ENCODE measurements around the gene FCN3.
"Not testable (repeated sequence)": the region's sequence is repeated elsewhere in the genome, so short reads cannot be mapped to it uniquely, and the experiment has no call there.

The FCN3 gene

DNA sequence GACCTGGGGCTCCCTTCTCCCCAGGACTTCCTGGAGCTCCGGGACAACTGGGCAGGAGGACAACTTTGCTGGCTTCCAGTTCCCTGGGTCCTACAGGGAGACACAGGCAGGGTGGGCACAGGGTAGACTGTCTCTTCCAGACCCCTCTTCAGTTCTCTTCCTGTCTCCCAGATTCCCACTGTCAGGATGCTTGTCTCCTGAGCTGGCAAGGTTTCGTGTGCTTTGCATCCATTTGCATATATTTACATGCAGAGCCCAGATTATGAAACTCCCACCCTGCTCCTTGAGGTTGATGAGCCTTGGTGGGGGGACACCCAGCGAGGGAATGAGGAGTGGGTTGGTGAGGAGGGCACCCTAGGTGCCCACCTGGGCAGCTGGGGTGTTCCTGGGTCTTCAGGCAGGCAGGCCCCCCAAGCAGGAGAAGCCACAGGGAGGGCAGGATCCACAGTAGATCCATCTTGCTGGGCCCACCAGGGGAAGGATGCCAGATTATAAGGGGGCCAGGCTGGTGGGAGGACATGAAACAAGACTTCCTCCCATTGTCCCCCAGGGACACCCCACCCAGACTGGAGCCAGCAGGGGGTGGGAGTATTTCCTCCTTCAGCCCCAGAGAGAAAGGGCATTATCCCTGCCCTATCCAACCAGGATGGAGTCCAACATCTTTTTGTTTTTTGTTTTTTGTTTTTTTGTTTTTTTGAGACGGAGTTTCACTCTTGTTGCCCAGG, at the start of gene FCN3:
Gene FCN3, minus strand, starts transcription at position 463 of the 725 bp plus-strand sequence. Its CDS starts 6 bp downstream, at position 457.
- no peak for DNase-seq

DNA sequence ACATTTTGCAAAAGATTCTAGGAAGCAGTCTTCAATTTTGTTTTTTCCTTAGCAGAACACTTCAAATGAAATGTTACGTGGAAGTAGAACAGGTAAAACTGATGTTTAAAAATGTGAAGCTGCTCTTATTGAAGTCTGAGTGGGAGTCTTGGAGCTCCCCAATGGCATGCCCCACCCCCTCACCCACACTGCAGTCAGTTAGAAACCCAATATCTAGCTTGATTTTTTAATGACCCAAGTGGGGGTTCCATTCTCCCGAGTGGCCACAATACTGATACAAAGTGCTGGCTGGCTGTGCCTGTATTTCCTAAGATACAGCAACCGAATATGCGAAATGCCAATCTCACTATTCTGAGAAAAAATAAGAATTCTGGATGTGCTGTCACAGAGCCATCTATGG, 49.1 kb upstream of the FCN3 start:
- DNase-seq: no peak

DNA sequence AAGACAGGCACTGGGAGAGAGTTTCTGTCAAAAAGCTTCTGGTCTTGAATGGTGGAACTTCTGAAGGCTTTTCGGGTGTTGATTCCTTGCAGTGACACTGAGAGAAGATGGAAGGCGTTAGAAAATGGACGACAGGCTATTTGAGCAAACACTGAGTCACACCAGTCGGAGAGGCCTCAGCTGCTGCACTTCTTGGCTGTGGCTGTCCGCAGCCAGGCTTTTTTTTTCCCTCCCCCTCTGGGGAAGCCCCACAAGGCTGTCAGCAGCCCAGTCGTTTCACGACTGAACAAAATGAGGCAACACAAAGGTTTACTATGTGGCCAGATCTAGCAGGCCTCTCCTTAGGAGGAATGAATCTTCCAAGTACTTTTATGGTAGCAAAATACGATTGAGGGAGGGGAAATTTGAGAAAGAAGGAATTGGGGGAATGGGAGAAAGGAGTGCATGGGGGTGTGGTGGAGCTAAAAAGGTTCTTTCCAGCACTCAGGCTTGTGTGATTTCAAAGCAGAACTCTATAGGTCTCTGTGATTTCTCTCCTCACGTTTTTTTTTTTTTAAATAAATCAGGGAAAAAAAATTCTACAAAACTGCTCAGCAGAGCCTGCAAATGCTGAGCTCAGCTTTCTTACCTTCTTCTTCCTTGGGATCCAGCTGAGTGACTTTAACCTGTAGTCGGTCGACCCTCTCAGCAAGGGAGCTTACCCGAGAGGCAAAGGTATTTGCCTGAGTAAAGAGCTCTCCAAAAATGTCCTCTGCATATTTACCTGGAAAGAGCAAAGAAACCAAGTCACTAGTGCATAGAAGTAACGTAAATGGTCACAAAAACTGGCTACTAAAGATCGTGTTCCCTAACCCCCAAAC, 43.9 kb upstream of the FCN3 start:
- peak; percentile 86 for DNase-seq

DNA sequence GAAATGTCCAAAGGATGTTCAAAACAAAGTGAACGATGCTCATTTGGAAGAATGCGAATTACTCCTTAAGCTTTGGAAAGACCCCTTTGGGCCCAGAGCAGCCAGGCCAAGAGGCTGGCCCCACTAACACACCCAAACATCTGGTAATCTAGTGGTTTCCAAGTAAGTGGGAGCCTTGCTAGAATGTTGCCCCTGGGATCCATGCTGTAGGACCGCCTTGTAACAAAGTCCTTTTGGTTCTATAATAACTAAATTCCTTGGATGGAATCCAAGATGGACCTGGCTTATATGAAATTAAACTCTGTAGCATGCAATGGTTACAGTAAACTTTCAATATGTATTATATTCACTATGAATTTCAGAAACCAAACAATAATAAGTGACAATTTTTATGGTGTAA, 43.1 kb upstream of the FCN3 start:
- no peak for DNase-seq

DNA sequence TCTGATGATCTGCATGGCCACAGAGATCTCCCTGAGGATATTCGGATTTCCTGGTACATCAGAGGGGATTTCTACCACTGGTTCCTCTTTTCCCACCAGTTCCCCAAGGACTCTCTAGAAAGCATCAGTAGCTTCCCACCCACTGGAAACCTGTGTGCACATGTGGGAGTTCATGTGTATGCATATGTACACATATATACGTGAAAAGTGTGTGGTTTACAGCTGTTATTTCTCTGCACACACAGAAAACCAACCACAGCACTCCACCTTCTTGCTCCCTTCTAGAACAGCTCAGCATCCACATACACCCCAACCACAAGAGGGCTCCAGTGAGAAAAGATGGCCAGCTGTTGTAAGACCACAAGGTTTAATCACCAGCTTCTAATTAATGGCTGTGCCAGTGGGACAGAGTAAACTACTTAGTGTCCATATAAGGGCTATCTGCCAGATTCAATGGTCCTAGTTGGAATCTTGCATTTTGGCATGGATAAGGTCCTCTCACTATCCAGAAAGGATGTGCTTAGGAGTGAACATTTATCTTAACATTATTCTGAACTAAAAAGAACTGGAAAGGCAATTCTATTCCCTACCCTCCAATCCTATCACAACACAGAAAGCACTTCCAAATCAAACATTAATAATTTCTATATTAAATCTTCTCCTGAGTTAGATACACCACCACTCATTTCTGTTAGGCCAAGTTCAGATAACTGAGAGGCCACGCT, 41.9 kb upstream of the FCN3 start:
- peak; percentile 42 for DNase-seq

DNA sequence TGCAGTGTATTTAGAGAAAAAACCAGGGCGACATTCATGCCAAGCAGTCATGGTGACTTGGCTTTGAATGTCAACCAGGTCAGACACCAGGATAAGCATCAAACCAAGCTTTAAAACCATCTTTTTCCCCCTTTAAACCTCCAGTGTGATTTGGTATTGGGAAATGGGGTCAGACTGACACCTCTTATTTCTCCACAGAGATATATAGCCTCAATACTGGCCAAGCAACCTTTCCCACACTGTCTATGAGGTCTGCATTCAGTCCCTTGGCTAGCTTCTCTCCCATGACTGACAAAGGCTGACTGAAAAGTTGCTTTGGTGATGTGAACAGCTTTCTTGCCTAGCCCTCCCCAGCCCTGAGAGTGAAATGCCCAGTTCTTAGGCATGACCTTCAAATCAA, 39.5 kb upstream of the FCN3 start:
- no peak for DNase-seq

DNA sequence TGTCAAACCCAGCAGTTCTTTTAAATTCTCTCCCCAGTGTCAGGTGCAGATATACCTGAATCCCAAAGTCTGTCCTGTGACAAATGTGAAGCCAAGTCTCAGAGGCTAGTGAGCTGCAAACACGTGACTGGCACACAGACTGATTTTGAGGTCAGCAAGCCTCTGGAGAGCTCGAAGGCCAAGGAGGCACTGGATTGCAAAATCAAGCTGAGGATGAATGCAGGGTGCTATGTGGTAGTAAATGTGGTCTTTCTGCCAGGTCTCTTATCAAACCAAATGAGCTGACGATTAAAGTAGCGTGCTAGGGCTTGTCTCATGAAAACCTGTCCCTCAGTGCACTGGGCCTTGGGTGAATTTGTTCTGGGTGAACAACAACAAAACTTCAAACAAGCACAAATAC, 38.4 kb upstream of the FCN3 start:
- DNase-seq: no peak

DNA sequence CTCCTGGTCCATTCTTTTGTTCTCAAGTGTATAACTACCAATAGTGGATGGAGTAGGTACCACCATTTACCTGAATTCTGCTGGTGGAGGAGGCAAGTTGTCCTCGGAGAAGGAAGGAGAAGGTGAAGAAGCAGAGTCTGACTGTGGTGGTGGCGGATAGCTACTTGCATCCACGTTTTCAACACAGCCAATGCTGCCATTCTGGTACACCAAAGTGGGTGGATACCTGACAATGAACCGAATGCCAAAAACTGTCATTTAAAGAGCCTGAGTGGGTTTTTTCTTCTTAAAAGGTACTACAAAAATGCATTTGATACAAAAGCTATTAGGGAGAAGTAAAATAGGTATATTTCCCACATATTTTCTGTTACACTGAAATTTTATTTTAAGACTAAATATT, 37.9 kb upstream of the FCN3 start:
- no peak for DNase-seq

DNA sequence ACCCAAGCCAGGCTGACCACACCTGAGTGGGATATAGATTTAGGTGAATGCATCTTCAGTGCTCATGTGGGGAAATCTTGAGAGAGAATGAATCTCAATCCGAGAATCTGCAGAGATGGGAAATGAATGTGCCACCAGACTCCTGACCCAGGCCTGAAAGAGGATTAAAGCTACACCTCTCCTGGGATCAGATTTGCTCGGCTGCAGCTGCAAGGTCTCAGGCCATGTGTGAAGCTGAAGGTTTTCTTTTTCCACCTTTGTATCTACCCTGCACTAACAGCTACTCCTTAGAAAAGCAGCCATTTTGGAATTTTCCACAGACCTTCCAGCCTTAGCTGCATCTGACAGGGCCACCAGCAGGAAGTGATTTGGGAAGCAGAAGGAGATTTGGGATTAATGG, 36.1 kb upstream of the FCN3 start:
- no peak for DNase-seq

DNA sequence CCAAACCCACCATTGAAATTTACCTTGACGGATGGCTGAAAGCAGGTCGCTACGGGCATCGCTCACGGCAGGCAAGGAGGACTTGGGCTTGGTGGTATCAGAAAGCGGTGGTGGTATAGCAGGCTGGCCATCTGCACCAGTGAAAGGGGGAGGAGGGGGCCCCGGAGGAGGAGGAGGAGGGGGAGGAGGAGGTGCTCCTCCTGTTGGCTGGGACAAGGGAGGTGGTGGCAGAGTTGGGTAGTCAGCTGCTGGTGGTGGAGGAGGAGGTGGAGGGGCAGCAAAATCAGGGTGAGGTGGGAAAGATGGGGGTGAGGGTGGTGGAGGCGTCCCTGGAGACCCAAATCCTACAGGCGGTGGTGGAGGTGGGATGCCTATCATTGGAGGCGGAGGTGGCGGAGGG, 35.0 kb upstream of the FCN3 start:
- DNase-seq: no peak

DNA sequence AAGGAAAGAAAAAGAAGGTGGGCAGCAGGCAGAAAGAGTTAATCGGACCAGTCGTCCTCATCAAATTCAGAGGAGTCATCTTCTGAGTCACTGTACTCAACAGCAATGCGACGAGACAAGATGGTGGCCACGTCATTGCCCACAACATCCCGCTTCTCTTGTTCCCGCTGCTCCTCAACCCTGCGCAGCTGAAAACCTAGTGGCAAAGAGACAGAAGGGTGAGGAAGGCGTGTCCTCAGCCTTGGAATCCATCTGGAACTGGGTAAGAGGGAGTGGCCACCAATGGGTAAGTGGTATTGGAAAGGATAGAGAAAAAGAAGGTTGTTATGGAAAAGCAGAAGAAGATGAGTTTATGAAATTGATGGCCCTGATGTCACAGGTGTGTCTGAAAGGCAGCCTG, 33.5 kb upstream of the FCN3 start:
- DNase-seq: no peak

DNA sequence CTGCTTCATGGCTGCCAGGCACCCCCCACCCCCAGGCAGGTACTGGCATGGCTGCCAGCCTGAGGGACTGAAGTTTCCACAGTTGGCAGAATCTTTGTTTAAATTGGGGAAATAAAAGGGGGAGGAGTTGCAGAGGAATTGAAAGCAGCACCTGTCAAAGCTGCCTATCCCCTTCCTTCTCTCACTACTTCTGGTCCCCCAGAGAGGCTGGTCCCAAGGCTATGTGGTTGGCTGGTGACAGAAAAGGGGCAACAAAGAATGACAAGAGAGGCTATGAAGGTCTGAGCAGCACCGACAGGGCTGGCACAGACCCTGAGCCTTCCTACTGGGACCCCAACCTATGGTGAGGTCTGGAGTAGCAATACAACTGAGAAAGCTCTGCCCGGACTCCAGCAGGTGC, 32.2 kb upstream of the FCN3 start:
- DNase-seq: not testable (repeated sequence)

DNA sequence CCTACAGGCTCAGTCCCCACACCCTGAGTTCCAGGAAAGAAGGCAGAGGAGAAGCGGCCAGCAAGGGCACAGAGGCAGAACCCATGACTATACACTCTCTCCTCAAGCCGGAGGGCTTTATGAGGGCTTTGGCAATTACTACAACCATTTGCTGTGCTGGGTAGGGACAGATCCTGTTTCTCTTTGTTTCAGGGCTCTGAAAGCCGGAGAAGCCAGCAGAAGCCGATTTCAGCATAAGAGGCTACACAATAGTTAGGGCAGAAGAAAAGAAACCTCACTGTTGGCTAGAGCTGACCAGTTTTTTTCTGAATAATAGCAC, 31.7 kb upstream of the FCN3 start:
- no peak for DNase-seq

DNA sequence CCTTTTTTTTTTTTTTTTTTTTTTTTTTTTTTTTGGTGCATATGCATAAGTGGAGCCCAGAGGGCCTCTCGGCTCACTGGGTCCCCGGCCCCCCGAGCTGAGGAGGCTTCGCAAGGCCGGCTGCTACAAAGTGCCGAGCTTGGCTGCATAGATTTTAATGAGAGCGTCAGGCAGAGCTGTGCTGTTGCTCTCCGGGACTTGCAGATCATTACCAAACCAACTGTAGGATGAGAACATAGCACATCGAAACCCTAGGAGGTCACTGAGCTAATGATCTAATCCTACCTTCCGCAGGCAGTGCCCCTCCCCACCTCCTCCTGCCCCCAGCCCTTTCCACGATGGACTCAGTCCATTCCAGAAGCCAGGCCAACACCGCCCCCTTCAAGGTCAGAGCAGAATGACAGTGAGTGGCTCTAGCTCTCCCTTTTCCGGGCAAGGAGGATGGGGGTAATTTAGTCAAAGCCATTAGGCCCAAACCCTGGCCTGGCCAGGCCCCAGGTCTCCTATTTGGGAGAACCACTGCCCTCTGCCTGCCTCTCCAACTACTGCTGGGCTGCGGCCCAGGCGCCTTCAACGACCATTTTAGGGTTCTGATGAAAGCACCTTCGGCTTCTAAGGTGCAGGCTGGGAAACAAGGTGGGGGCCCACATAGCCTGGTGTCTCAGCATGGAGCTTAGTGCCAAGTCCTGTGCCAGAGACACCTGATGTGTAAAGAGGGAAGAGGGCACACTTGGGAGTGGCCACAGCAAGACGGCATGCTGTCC, 31.2 kb upstream of the FCN3 start:
- DNase-seq: not testable (repeated sequence)

DNA sequence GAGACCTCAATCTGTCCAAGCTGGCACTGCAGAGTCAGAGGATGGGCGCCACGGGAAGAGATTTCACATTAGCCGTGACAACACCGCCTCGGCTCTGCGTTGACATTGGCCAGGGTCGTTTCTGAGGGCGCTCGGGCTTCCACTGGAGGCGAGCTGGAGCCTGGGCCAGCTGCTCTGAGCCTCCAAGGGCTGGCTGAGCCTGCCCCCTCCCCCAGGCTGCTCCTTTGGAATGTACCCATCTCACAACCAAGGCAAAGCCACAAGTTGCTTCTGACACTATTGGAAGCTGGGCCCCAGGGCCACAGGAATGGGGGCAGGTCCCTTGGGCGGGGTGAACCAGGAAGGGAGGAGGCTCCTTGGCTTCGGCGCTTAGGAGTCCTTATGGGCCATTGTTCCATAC, 30.4 kb upstream of the FCN3 start:
- DNase-seq: no peak

DNA sequence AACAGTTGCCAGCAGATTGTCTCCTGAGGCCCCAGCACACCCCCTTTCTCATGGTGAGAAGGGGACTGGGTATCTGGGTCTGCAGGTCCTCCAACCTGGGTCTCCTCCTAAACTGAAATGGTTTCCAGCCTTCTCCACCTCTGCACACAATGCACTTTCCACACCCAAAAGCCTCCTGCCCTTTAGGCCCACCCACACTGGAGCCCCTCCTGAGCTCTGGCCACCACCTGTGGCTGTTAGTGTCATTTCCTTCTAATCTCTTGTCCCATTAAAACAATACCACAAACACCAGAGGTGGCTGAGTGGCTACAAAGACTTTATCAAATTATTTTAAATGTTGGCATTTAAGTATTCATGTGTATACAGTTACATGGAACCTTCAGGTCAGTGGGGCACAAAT, 29.3 kb upstream of the FCN3 start:
- no peak for DNase-seq

DNA sequence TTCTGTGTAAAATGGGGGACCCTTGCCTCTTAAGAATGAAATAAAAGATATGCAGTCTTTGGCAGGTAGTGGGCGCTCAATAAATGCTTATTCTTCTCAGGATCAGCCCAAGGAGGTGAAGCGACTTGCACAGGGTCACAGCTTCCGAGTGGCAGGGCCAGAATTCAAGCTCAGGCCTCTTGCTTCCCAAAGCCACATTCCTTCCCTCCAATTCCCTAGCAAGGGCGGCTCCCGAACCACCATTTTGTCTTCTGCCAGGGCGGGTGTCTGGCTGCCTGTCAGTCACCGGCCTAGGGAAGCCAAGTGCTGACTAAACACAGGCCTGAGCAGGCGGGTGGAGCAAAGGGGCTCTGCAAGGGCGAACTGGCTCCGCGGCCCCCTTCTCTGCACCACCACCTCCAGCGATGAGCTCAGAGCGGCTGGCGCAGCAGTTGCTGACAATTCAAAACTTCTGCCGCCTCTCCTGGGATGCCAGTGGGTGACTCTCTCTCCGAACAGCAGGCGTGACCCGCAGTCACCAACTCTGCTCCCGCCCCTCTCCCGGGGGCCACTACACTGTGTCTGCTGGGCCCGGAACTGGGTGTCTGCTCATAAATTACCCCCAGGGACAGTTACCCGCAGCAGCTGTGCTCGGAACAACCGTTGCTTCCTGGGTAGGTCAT, 28.6 kb upstream of the FCN3 start:
- no peak for DNase-seq

DNA sequence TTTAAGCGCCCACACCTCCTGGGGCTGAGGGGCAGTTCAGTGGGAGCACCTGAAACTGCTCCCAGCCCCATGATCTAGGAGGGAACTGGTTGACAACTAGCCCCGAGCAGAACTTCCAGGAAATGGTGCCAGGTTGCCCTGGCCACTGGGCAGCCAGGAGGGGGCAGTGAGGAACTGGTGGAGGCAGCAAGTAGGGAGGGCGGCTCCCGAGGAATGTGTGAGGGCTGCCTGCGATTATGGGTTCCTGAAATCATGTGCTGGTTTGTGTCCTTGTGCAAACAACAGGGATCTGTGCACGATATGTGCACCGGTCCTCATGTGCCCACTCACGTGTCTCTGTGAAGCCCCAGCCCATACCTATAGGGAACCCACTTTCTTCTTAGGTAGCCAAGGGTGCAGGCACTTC, 27.7 kb upstream of the FCN3 start:
- DNase-seq: peak; percentile 55

DNA sequence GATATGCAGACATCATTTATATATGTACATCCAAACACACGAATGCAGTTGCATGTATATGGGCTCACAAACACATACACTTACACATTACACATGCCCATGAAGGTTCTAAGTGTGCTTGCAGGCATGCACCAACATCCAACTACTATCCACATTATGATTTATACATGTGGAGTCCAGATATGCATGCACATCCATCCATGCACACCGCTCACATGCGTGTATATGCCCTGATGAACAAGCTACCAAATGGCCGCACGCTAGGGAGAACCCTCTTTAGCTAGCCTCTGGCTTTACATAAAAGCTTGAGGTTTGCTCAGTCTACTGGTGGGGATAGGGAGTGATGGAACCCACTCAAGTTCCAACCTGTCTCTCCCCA, 26.3 kb upstream of the FCN3 start:
- no peak for DNase-seq

DNA sequence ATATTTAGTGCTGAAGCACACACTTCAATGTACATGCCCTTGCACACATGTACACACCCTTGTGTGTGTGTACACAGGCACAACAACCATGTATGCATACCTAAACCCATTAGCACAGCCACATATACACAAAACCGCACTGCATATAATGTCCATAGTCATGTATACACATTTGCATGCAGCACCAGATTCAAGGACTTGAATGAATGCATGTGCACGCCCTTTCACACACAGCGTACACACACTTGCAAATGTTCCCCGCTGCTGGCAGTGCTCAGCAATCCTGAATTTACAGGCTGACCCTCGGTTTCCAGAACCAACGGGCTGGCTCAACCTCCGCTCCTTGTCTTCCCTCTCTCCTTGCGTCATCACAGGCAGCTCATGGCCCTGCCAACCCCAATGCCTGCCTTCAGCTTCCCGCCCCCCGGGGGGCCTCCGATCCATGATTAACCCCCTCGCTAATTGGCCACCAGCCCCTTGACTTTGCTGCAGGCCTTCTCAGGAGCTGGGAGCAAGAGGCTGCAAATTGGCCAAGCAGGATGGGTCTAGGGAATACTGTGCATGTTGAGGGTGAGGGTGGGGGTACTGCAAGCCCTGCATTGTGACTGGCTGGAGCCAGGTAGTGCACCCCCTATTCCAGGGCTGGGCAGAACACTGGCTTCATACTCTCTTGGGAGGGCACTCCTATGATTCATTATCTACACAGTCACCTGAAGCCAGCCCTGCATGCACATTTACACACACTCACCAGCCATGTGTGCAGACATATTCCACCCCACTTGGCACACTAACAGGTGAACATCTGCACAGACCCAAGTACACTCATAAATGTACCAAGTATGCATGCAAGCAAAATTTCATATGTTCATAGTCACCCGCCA, 25.7 kb upstream of the FCN3 start:
- DNase-seq: no peak

DNA sequence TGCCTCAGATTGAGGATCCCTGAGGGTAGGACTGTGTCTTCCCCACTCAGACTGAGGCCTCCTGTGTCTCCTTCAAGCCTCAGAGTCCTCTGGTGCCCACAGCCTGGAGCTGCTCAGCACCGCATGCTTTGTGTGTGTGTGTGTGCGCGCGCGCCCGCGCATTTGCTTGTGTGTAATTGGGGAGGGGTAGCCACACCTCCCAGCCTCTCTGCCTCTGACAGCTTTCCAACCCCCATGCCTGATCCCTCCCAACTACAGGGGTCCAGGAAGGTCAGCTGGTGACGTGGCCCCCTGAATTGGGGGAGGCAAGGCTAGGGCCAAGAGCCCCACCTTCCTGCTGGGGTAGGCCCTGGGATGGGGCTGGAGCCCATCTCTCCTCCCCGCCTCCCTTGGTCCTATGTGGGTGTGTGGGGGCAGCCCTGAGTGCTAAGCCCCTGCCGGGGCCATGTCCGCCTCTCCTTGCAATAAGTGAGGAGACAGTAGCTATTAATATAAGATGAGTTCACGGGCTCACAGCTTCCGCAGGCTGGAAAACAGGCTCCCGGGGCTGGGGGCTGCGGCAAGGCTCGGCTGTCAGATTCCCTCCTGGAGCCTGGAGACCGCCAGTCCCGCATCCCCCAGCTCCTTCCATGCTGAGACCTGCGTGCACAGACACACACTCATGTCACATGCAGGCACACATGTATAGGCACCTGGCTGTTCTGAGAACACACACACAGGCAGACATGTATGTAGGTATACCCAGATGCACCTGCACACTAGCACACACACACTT, 24.8 kb upstream of the FCN3 start:
- no peak for DNase-seq

All from kidney glomerular epithelial cell (primary cell).